ENCODE results near the gene GRIN3A.
"Not testable (repeated sequence)": the region's sequence is repeated elsewhere in the genome, so short reads cannot be mapped to it uniquely, and the experiment has no call there.

The GRIN3A gene

DNA sequence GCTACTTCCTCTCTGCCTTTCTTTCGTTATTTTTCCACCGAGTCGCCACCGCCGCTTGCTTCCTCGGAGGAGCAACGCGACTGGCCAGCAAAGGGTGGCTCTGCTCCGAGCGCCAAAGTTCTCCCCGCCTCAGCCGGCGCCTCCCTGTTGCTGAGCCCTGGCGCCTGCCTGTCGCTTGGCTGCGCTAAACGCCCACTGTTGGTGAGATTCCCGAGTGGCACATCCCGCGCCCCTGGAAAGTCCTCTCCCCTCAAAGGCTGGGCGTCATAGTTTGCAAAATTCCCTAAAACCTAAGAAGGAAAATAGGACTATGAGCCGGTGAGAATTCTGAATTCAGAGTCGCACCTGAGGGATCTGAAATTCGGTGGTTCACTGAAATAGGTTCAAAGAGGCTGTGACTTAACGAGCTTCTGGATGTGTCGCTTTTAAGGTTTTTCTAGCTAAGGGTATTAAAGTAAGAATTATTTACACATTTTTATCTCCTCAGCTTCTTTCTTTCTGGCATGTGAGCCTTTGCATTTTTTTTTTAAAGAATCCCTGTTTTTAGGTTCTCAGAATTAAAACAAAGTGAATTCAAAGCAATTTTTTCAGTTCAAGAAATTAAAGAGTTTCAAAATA is at the start of gene GRIN3A:
Gene GRIN3A (minus strand): TSS at position 82 of the 618 bp plus-strand sequence. CDS start 668 bp downstream, outside the sequence.
- ATAC-seq: no peak

DNA sequence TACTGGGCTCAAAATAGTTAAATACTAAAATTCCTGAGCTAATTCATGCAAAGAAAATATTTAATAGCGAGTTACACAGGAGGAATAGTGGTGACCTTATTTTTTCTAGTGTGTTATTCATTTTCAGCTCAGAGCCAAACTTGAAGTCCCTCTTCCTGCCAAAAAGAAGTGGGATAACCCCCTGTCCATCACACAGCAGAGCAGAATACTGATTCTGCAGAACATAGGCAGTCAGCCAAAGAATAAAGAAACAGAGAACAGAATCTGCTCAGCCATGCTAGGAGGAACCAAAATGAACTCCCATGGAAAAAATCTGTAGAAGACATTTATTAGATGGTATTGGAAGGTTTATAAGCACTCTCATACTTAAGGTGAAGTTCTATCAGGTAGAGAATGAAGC is 49.4 kb upstream of the GRIN3A start:
- no peak for ATAC-seq

DNA sequence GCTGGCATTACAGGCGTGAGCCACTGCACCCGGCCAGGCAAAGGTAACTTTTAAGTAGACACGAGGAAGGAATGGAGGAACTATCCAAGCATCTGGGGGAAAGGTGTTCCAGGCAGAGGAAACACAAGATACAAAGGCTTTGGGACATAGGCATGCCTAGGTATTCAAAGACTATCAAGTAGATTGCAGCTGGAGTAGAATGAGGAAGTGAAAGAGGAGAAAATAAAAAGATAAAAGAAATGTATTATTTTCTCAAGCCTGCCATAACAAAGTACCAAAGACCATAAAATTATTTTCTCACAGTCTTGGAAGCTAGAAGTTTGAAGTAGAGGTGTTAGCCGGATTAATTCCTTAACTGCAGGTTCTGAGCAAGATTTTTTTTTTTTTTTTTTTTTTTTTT is 39.9 kb upstream of the GRIN3A start:
- ATAC-seq: no peak

DNA sequence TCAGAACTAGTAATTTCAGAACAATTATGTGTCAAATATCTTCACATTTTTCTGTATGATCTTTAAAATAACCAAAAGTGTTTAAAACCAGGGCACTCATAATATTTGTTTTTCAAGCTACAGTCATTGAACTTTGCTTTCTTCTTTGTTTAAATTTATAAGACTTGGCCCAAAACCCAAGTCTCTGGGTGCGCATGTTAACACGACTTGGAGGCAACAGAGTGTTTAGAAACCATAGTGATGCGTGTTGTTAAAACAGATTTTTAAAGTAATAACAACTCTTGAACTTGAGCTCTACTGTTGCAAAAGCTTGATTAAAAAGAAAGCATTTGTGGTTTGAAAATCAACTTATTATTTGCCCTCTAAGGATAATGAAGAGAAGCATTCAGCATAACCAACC is 26.0 kb upstream of the GRIN3A start:
- ATAC-seq: no peak

DNA sequence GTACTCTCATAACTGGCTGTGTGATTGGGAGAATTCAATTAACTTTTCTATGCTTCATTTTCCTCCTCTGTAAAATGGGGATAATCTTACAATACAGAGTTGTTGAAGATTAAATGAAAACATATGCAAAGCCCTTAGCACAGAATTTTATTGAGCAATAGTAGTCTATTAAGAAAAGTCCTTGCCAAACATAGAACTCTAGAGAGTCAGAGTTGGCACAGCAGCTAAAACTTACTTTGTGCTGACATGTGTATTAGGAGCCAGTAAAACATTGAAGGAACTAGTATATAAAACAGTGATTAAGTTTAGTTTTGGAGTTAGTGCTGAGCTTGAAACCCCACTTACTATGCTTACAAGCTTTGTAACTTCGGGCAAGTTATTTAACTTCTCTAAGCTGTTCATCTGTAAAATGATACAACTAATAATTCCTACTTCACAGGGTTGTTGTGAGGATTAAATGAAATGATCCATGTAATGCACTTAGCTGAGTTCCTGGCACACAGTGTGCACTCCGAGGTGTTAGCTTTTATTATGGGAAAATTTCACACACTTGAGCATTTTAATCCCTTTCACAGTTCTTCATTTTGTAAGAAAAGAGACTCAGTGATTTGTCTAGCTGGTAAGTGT is 20.0 kb upstream of the GRIN3A start:
- no peak for ATAC-seq

- ATAC-seq: no peak
Measured at GRCh38 chr9:101753716-101754115, 15.3 kb upstream of the GRIN3A start.

DNA sequence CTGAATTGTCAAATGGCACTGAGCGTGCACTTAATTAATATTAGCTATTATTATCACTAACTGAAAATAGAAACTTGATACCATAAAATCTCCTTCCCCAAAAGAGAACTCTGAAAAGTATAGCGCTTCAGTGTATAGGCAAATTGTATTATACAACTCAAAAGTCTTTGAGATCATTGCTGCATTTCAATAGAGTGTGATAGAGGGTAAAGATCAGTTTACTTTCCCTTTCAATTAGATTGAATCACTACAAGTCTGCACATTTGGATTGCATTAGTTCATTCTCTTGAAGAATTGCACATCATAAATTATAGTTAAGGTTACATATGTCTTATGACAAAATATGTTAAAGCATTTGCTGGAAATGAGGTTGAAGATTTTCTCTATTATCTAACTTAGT is 13.4 kb upstream of the GRIN3A start:
- no peak for ATAC-seq

DNA sequence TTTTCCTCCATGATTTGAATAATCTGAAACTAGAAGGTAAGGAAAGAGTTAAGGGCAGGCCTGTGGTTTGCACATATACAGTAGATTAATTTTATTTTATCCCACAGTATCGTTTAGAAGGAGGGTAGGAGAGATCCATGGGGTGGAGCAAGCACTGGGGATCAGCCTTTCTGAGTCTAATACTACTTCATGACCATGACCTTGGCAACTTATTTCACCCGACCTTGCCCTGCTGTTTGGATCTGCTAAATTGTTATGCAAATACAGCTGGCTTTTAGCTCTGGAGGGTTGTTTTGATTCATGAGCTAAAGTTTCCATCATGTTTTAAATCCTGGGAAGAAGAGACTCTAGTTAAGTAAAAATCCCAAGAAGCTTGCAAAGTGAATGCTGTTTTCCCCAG is 864 bp upstream of the GRIN3A start:
- ATAC-seq: no peak

DNA sequence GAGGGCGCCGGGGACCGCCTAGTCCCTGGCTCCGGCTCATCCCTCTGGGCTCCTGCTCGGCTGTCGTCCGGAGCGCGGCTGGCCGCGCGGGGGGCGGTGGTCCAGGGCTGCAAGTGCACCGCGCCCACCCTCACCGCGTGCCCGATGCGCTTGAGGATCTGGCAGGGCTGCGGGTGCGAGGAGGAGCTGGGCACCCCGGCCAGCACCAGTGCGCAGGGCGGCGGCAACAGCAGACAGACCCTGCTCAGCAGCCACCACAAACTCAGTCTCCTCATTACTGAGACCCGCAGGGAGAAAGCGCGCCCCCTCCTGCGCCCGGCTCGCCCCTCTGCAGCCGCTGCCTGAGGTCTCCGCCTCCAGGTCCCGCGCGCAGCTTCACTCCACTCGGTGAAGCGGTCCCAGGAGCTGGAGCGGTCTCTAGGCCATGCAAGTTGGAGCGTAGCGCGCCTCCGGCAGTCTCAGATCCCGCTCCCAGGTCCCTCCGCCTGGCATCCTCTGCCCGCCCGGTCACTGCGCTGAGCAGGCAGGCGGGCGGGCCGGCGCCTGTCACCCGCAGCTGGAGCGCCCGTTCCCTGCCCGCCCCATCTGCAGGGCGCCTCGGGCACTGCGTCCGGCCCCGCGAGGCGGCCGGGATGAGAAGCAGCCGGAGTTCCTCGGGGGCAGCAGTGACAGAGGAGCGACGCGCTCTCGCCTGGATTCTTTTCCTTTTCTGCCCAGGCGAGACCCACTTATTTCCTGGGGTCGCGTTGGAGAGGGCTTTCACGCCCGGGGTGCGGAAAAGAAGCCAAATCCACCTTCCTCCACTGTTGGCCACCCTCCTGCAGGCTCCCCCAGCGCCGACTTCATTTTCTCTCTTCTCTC is 512 bp downstream of the GRIN3A start:
- ATAC-seq: no peak

DNA sequence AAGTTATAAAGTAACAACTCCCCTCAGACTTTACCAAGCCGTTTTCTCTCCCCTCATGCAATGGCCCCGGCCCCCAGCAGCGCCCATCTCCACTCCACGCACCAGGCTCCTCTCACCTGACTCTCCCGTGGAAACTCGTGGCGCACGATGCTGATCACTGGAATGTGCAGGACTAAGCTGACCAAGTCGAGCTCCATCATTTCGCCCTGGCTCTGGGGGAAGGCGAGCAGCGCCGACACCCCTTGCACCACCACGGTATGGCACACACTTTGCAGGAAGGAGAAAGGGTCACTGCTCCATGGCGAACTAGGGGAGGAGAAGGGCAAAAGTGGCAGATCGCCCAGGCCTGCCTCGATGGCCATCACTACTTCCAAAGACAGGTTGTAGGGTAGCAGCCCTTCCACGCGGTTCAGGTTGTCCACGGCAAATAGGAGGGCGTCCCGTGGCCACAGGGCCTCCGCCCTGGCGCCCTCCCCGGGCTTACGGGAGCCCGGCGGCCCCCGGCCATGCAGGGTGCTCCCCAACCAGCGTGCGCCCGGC is 1.2 kb downstream of the GRIN3A start:
- no peak for ATAC-seq

DNA sequence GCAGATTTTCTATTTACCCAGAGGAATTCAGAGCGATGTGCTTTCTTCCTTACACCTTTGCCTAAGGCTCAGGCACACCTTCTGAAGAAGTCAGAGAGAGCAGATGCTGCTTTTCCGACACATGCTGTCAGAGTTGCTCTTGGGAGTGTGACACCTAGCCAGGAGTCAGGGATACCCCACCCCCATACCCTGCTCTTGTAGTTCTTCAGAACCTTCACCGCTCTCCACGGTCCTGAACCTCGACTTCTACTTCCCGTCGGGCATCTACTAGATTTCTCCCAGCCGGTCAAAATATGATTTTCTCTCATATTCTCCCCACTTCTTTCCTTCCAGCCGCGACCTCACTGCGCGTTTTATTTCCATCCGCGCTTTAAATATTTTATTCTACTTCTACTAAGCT is 1.7 kb downstream of the GRIN3A start:
- no peak for ATAC-seq

- no peak for ATAC-seq
Measured at GRCh38 chr9:101731429-101731828, 7.0 kb downstream of the GRIN3A start.

DNA sequence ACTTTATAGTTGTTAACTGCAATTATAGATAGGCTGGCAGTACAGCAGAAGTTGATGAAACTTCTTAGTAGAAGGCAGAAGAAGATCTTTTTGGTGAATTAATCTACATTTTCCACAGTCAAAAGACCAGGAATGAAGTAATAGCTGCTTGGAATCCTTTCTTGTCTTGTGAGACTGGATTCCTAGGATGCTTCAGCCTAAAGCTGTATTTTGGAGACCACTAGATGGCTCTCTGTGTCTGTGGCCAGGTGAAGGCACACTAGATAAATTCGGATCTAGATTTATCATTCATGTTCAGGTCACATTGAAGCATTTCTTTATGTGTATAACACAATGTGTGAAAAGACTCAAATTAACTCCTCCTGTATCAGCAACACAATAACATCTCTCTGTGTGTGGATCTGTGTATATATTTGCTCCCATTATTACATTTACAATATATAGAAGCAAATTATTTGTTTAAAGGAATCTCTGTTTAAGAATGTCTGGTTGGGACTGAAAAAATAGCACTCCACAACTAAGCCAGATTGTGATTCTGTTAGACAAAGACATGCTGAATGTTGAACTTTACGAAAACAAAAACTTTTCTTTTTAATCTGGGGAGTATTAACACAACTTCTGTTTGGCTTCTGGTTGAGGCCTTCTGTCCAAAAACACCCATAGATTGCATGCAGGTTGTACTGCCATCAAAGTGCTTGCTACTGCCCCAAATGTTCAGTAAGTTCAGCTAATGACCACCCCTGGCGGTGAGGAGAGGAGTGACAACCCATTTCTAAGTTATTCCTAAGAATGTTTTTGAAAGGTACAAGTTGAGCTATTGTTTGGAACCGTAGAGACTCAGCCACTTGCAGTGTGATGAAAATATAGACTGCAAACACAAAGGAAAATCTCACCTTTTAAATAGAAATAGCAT is 10.6 kb downstream of the GRIN3A start:
- ATAC-seq: no peak

- ATAC-seq: not testable (repeated sequence)
Measured at GRCh38 chr9:101724271-101724670, 14.2 kb downstream of the GRIN3A start.

GRCh38 chr9:101718192-101718591 is 20.3 kb downstream of the GRIN3A start:
- no peak for ATAC-seq

DNA sequence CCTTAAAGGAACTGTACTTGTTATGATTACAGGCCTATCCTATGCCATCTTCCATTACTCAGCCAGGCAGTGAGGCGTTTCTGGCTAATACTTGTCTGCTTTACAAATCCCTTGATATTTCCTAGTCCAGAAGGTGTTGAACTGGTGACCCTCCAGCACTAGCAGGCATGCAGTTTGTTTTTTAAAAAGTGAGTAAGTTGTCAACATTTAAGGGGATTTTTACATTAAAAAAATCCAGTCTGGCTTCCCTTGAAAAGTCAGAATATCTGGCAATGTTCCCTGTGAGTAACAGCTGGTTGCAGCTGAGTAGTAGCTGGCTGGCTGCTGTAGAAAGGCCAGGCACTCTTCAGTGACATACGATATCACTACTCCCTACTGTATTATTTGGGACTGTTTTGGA is 21.8 kb downstream of the GRIN3A start:
- no peak for ATAC-seq

- no peak for ATAC-seq
Measured at GRCh38 chr9:101711330-101711941, 27.0 kb downstream of the GRIN3A start.

DNA sequence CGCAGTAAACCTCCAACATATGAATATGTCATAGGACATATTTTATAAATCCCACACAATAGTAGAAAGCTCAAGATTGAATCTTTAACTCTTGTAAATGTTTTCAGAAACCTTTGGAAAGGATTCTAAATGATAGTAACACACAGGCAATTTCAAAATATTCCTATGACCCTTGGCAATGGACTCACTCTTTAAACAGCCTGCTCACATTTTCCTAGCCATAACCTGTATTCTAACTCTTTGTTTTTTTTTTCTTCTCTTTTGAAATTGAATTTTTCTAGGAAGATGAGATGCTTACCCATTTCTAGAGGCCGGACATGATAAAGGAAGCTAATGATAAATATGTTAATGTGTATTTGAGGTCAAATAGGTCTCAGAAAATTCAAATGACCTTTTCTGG is 29.6 kb downstream of the GRIN3A start:
- ATAC-seq: no peak

GRCh38 chr9:101707721-101708120 is 30.7 kb downstream of the GRIN3A start:
- no peak for ATAC-seq

GRCh38 chr9:101706997-101707396 is 31.4 kb downstream of the GRIN3A start:
- no peak for ATAC-seq

- no peak for ATAC-seq
Measured at GRCh38 chr9:101706261-101706798, 32.1 kb downstream of the GRIN3A start.

Data from activated CD4-positive, CD25-positive, alpha-beta regulatory T cell treated with anti-CD3 and anti-CD28 coated beads, Interleukin-2, amount 50 U/mL, for 24 hours (primary cell).